ENCODE data around the gene ZSCAN21. TPM values are rescaled to one million over a fixed set of nuclear protein-coding genes. Genes with fewer than 3 reads are reported as not detected.

ZSCAN21 gene
- total and polyA plus RNA-seq, 2 donors from 2014 or later, result 10.8 to 12.4 TPM

GRCh38 chr7:100065452-100066186, 16.0 kb downstream of the ZSCAN21 start:
- Histone ChIP-seq H3K9me3 (ENCODE audit: control insufficient read depth in 2 of 3, insufficient read depth in 1 of 3, low read length in 3 of 3) (peaks cover 2 to 6% (median 2%) of the 10 kb centered on the region in 3 donors), H3K36me3 (ENCODE audit: control insufficient read depth in 2 of 3, insufficient read depth in 3 of 3, low read length in 3 of 3) (peaks cover 21 to 39% (median 23%) of the 10 kb centered on the region in 3 donors), H3K4me3 (ENCODE audit: low read length in 3 of 3) (no peak overlapping the region), H3K9ac (ENCODE audit: low read length in 3 of 3) (no peak overlapping the region), H3K4me1 (ENCODE audit: control insufficient read depth in 2 of 3, insufficient read depth in 2 of 3, low read depth in 1 of 3, low read length in 3 of 3) (no peaks in the 10 kb centered on the region), H3K27me3 (ENCODE audit: control insufficient read depth, insufficient read depth, low read length) (no peaks in the 10 kb centered on the region), H3K27ac (ENCODE audit: low read depth in 2 of 2, low read length in 2 of 2) (no peak overlapping the region)
- DNase-seq (peak in 2 of 5 donors; percentile 62 to 84), FAIRE-seq (no peak)
- intact Hi-C loops (cut with DNase I), result no loop called here
- TF ChIP-seq CTCF (IDR thresholded peaks at IDR 0.05; ENCODE audit: borderline replicate concordance, extremely low read depth, insufficient read depth), result no peak

- Histone ChIP-seq H3K9me3 (ENCODE audit: control insufficient read depth in 2 of 3, insufficient read depth in 1 of 3, low read length in 3 of 3) (peaks cover 9 to 20% (median 11%) of the 10 kb centered on the region in 3 donors), H3K27me3 (ENCODE audit: control insufficient read depth, insufficient read depth, low read length) (no peaks in the 10 kb centered on the region), H3K27ac (ENCODE audit: low read depth in 2 of 2, low read length in 2 of 2) (no peak overlapping the region), H3K36me3 (ENCODE audit: control insufficient read depth in 2 of 3, insufficient read depth in 3 of 3, low read length in 3 of 3) (peaks cover 32 to 45% (median 34%) of the 10 kb centered on the region in 3 donors), H3K9ac (ENCODE audit: low read length in 3 of 3) (no peak overlapping the region), H3K4me3 (ENCODE audit: low read length in 3 of 3) (no peak overlapping the region), H3K4me1 (ENCODE audit: control insufficient read depth in 2 of 3, insufficient read depth in 2 of 3, low read depth in 1 of 3, low read length in 3 of 3) (no peaks in the 10 kb centered on the region)
- intact Hi-C loops (cut with DNase I), result no loop called here
- DNase-seq (no peak), FAIRE-seq (no peak)
- no peak for TF ChIP-seq CTCF (IDR thresholded peaks at IDR 0.05; ENCODE audit: borderline replicate concordance, extremely low read depth, insufficient read depth)
Observed at GRCh38 chr7:100066953-100067352, 17.4 kb downstream of the ZSCAN21 start.

DNA sequence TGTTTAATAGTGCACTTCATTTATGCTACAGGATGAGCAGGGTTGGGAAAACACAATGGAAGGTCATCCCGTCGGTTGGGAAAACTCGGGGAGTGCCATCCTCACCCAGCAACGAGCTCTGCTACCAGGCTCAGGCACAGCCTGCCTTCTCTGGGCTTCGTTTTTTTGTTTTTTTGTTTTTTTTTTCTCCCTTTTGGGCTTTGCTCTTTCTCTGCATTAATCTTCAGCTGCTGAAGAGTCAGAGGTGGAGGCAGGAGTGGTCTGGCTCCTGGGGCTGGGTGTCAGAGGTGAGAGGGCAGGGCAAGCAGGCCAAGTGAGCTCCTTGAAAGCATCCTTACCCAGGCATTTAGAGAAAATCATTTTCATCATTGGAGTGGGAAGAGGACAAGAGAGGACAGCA, 20.4 kb downstream of the ZSCAN21 start:
- H3K4me3 ChIP-seq (ENCODE audit: low read length in 3 of 3), result no peak overlapping the region
- no peak overlapping the region for H3K27ac ChIP-seq (ENCODE audit: low read depth in 2 of 2, low read length in 2 of 2)
- peaks cover 41 to 59% (median 43%) of the 10 kb centered on the region in 3 donors for H3K36me3 ChIP-seq (ENCODE audit: control insufficient read depth in 2 of 3, insufficient read depth in 3 of 3, low read length in 3 of 3)
- FAIRE-seq (no peak), DNase-seq (no peak)
- no peak overlapping the region for H3K9ac ChIP-seq (ENCODE audit: low read length in 3 of 3)
- intact Hi-C loops (cut with DNase I), result no loop called here
- H3K9me3 ChIP-seq (ENCODE audit: control insufficient read depth in 2 of 3, insufficient read depth in 1 of 3, low read length in 3 of 3), result peaks cover 11 to 26% (median 14%) of the 10 kb centered on the region in 3 donors
- TF ChIP-seq CTCF (IDR thresholded peaks at IDR 0.05; ENCODE audit: borderline replicate concordance, extremely low read depth, insufficient read depth), result no peak
- no peaks in the 10 kb centered on the region for H3K27me3 ChIP-seq (ENCODE audit: control insufficient read depth, insufficient read depth, low read length)
- H3K4me1 ChIP-seq (ENCODE audit: control insufficient read depth in 2 of 3, insufficient read depth in 2 of 3, low read depth in 1 of 3, low read length in 3 of 3), result no peaks in the 10 kb centered on the region

All from kidney (tissue), 14 donors.